Activated naive CD8-positive, alpha-beta T cell treated with anti-CD3 and anti-CD28 coated beads for 36 hours (primary cell): ENCODE measurements around the gene ZNF71. TPM values are rescaled to one million over a fixed set of nuclear protein-coding genes. Genes with fewer than 3 reads are reported as not detected.
A peak's percentile ranks its signal among the peaks of the same experiment; 100 is the strongest.

ENCODE experiments used
- DNase-seq: peaks from one replicate; pipeline ENCODE4 v3.0.0; 2021
- H3K27ac Mint-ChIP-seq: one replicate; pipeline ENCODE4 v1.8.0; 2022; ENCODE audit warnings: mild to moderate bottlenecking, moderate library complexity, mixed read lengths
- H3K27me3 Mint-ChIP-seq: one replicate; pipeline ENCODE4 v1.8.0; 2022; ENCODE audit warnings: mild to moderate bottlenecking, mixed read lengths
- H3K36me3 Mint-ChIP-seq: one replicate; pipeline ENCODE4 v1.8.0; 2021; ENCODE audit warnings: mild to moderate bottlenecking, mixed read lengths
- H3K4me1 Mint-ChIP-seq: one replicate; pipeline ENCODE4 v1.8.0; 2021; ENCODE audit warnings: mixed read lengths
- H3K4me3 Mint-ChIP-seq: one replicate; pipeline ENCODE4 v1.8.0; 2022; ENCODE audit warnings: mild to moderate bottlenecking, moderate library complexity, mixed read lengths
- H3K9me3 Mint-ChIP-seq: one replicate; pipeline ENCODE4 v1.8.0; 2022; ENCODE audit warnings: mixed read lengths
- total RNA-seq, 2 experiments: library from RNA; stranded (reverse); gene quantifications; one replicate each; pipeline ENCODE4 v1.2.3, GENCODE V29; 2021

Gene ZNF71
- total RNA-seq, 2 experiments from 2014 or later = 5.4 TPM

- H3K9me3 Mint-ChIP-seq = peaks cover 60% of the 10 kb centered on the region
- H3K27me3 Mint-ChIP-seq = no peaks in the 10 kb centered on the region
- peaks cover 85% of the 10 kb centered on the region for H3K36me3 Mint-ChIP-seq
- no peak for DNase-seq
- no peak overlapping the region for H3K27ac Mint-ChIP-seq
- no peak overlapping the region for H3K4me3 Mint-ChIP-seq
- no peaks in the 10 kb centered on the region for H3K4me1 Mint-ChIP-seq
Observed at GRCh38 chr19:56603829-56604228, 8.7 kb downstream of the ZNF71 start.

DNA sequence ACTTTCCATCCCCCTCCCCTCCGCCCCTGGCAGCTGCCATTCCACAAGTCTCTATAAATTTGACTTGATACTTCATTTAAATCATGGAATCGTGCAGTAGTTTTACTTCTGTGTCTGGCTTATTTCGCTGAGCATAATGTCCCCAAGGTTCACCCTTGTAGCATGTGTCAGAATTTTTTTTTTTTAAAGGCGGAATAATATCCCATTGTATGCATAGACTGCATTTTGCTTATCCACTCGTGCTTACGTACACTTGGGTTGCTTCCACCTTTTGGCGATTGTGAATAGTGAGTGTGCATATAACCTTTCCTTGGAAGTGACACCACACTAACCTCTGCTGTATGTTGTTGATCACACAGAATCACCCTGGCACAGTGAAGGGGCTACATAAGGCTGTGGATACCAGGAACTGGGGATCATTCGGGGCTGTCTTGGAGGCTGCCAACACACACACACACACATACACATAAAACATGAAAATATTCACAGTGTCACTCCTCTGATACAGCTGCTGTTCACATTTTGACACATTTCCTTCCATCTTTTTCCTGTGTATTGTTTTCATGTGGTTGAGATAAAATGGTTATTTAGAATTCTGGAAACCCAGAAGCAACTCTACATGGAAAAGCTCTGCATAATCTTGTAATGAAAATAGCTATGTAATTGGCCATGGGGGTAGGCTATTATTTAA lies 13.3 kb downstream of the ZNF71 start:
- H3K4me1 Mint-ChIP-seq = no peaks in the 10 kb centered on the region
- no peaks in the 10 kb centered on the region for H3K27me3 Mint-ChIP-seq
- H3K9me3 Mint-ChIP-seq = peaks cover 58% of the 10 kb centered on the region

GRCh38 chr19:56611288-56611687 lies 16.2 kb downstream of the ZNF71 start:
- no peak for DNase-seq
- Mint-ChIP-seq H3K27ac (no peak overlapping the region), H3K27me3 (no peaks in the 10 kb centered on the region), H3K9me3 (peaks cover 64% of the 10 kb centered on the region), H3K4me1 (no peaks in the 10 kb centered on the region), H3K36me3 (peaks cover 94% of the 10 kb centered on the region), H3K4me3 (no peak overlapping the region)

More for the DNA sequence above, 13.3 kb downstream of the ZNF71 start:
- Mint-ChIP-seq H3K27ac (no peak overlapping the region), H3K4me3 (no peak overlapping the region), H3K36me3 (peaks cover 88% of the 10 kb centered on the region)
- DNase-seq = no peak

DNA sequence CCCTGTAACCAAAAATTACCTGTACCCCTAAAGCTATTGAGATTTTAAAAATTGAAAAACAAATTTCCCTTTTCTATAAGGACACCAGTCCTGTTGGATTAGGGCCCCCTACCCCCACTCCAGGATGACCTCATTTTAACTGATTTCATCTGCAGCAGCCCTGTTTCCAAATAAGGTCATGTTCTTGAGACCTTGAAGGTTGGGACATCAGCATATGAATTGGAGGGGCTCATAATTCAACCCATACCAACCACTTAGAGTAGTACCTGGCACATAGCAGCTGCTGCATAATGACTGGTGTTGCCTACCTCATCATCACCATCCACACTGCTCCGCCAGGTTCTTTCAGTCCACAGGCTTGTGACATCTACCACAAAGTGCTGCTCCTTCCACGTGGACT lies 17.6 kb downstream of the ZNF71 start:
- DNase-seq = no peak
- Mint-ChIP-seq H3K4me3 (no peak overlapping the region), H3K27ac (no peak overlapping the region), H3K9me3 (peaks cover 67% of the 10 kb centered on the region), H3K4me1 (no peaks in the 10 kb centered on the region), H3K27me3 (no peaks in the 10 kb centered on the region), H3K36me3 (peaks cover 95% of the 10 kb centered on the region)

DNA sequence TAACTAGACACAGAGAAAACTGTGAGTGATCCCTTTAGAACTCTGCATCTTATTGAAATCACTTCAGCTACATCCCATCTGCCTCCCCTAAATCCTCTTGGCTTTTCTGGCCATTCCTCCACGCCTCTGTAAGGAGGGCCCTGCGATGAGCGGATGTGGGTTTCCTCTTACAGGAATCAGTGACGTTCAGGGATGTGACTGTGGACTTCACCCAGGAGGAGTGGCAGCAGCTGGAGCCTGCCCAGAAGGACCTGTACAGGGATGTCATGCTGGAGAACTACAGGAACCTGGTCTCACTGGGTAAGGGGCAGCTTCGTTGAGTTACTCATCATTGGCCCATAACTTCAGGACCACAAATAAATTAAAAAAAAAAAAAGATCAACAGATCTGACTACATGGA lies 18.5 kb downstream of the ZNF71 start:
- Mint-ChIP-seq H3K9me3 (peaks cover 67% of the 10 kb centered on the region), H3K36me3 (peaks cover 94% of the 10 kb centered on the region), H3K27me3 (no peaks in the 10 kb centered on the region), H3K4me3 (no peak overlapping the region), H3K4me1 (no peaks in the 10 kb centered on the region), H3K27ac (no peak overlapping the region)
- no peak for DNase-seq

GRCh38 chr19:56617531-56617930 lies 22.4 kb downstream of the ZNF71 start:
- Mint-ChIP-seq H3K27me3 (no peaks in the 10 kb centered on the region), H3K36me3 (peaks cover 93% of the 10 kb centered on the region), H3K4me3 (no peak overlapping the region), H3K27ac (no peak overlapping the region), H3K9me3 (peaks cover 60% of the 10 kb centered on the region), H3K4me1 (no peaks in the 10 kb centered on the region)
- DNase-seq = no peak

DNA sequence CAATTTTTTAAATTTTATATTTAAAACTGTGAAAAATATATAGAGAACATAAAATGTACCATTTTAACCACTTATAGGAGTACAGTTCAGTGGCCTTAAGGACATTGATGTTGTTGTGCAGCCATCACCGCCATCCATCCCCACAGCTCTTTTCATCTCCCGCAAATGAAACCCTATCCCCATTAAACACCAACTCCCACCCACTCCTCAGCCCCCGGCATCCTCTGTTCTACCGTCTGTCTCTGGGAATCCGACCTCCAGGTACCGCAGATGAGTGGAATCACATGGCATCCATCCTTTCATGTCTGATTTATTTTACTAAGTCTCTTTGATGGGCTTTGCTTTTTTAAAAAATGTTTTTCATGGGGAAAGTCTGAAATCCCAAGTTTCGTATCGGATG lies 24.0 kb downstream of the ZNF71 start:
- H3K36me3 Mint-ChIP-seq = peaks cover 93% of the 10 kb centered on the region
- H3K27me3 Mint-ChIP-seq = no peaks in the 10 kb centered on the region
- H3K4me1 Mint-ChIP-seq = no peaks in the 10 kb centered on the region
- no peak overlapping the region for H3K27ac Mint-ChIP-seq
- no peak overlapping the region for H3K4me3 Mint-ChIP-seq
- H3K9me3 Mint-ChIP-seq = peaks cover 61% of the 10 kb centered on the region
- DNase-seq = no peak

- H3K4me3 Mint-ChIP-seq = no peak overlapping the region
- H3K9me3 Mint-ChIP-seq = peaks cover 49% of the 10 kb centered on the region
- no peaks in the 10 kb centered on the region for H3K27me3 Mint-ChIP-seq
- H3K4me1 Mint-ChIP-seq = no peaks in the 10 kb centered on the region
- no peak for DNase-seq
- H3K36me3 Mint-ChIP-seq = peaks cover 80% of the 10 kb centered on the region
- H3K27ac Mint-ChIP-seq = no peak overlapping the region
Observed at GRCh38 chr19:56622374-56622773, 27.3 kb downstream of the ZNF71 start.

- no peak overlapping the region for H3K27ac Mint-ChIP-seq
- peaks cover 45% of the 10 kb centered on the region for H3K9me3 Mint-ChIP-seq
- H3K36me3 Mint-ChIP-seq = peaks cover 73% of the 10 kb centered on the region
- DNase-seq = no peak
- H3K4me1 Mint-ChIP-seq = no peaks in the 10 kb centered on the region
- H3K4me3 Mint-ChIP-seq = no peak overlapping the region
- H3K27me3 Mint-ChIP-seq = no peaks in the 10 kb centered on the region
Observed at GRCh38 chr19:56623006-56623405, 27.9 kb downstream of the ZNF71 start.

- DNase-seq = no peak
- Mint-ChIP-seq H3K9me3 (peaks cover 47% of the 10 kb centered on the region), H3K36me3 (peaks cover 61% of the 10 kb centered on the region), H3K27ac (no peak overlapping the region), H3K4me3 (no peak overlapping the region), H3K4me1 (no peaks in the 10 kb centered on the region), H3K27me3 (no peaks in the 10 kb centered on the region)
Observed at GRCh38 chr19:56625708-56626107, 30.6 kb downstream of the ZNF71 start.

- Mint-ChIP-seq H3K27ac (no peak overlapping the region), H3K4me1 (no peaks in the 10 kb centered on the region), H3K36me3 (peaks cover 28% of the 10 kb centered on the region), H3K27me3 (peaks cover 4% of the 10 kb centered on the region), H3K4me3 (no peak overlapping the region), H3K9me3 (peaks cover 54% of the 10 kb centered on the region)
- DNase-seq = no peak
Observed at GRCh38 chr19:56633021-56633420, 37.9 kb downstream of the ZNF71 start.

- peaks cover 23% of the 10 kb centered on the region for H3K36me3 Mint-ChIP-seq
- no peak overlapping the region for H3K27ac Mint-ChIP-seq
- no peak overlapping the region for H3K4me3 Mint-ChIP-seq
- peaks cover 8% of the 10 kb centered on the region for H3K27me3 Mint-ChIP-seq
- no peaks in the 10 kb centered on the region for H3K4me1 Mint-ChIP-seq
- peak; percentile 67 for DNase-seq
- H3K9me3 Mint-ChIP-seq = peaks cover 45% of the 10 kb centered on the region
Observed at GRCh38 chr19:56637976-56638555, 43.0 kb downstream of the ZNF71 start.

- no peaks in the 10 kb centered on the region for H3K4me1 Mint-ChIP-seq
- H3K9me3 Mint-ChIP-seq = peaks cover 46% of the 10 kb centered on the region
- no peak for DNase-seq
- no peak overlapping the region for H3K27ac Mint-ChIP-seq
- no peak overlapping the region for H3K4me3 Mint-ChIP-seq
- peaks cover 22% of the 10 kb centered on the region for H3K36me3 Mint-ChIP-seq
- H3K27me3 Mint-ChIP-seq = peaks cover 17% of the 10 kb centered on the region
Observed at GRCh38 chr19:56639217-56639616, 44.1 kb downstream of the ZNF71 start.

GRCh38 chr19:56642711-56643459 lies 47.8 kb downstream of the ZNF71 start, which contains the start of gene SMIM17:
SMIM17 (plus strand) TSS chr19:56643159; CDS start chr19:56645668, 2,509 bp downstream.
- H3K36me3 Mint-ChIP-seq = peaks cover 20% of the 10 kb centered on the region
- H3K4me1 Mint-ChIP-seq = no peaks in the 10 kb centered on the region
- no peak within 1 kb of the TSS for H3K27ac Mint-ChIP-seq
- peaks cover 19% of the 10 kb centered on the region for H3K27me3 Mint-ChIP-seq
- peaks cover 42% of the 10 kb centered on the region for H3K9me3 Mint-ChIP-seq
- DNase-seq = no peak
- H3K4me3 Mint-ChIP-seq = no peak within 1 kb of the TSS

GRCh38 chr19:56643460-56643955 lies 48.4 kb downstream of the ZNF71 start:
- Mint-ChIP-seq H3K4me1 (no peaks in the 10 kb centered on the region), H3K27me3 (peaks cover 19% of the 10 kb centered on the region), H3K27ac (no peak overlapping the region), H3K4me3 (no peak overlapping the region), H3K9me3 (peaks cover 43% of the 10 kb centered on the region), H3K36me3 (peaks cover 19% of the 10 kb centered on the region)
- DNase-seq = no peak
